GM23338 (cell line): ENCODE results near the gene CMIP. TPM values are rescaled to one million over a fixed set of nuclear protein-coding genes. Genes with fewer than 3 reads are reported as not detected.

Experiments used
- ATAC-seq: fragments of 200-7000 bp; cut with Tn5 transposase; 3 replicates; pipeline ENCODE4 v1.9.1; 2020
- DNase-seq: peaks from one replicate; pipeline ENCODE4 v3.0.0-alpha.2; 2015; ENCODE audit warnings: low spot score
- H2AFZ ChIP-seq: fragments of 200-600 bp; sonication (generic); 2 replicates; pipeline ENCODE4 v1.8.0; 2016; ENCODE audit warnings: antibody characterized with exemption, mild to moderate bottlenecking, moderate library complexity
- H3F3A ChIP-seq: fragments of 200-600 bp; sonication (generic); replicated peaks from 2 replicates; pipeline ENCODE4 v1.8.0; 2017; ENCODE audit warnings: antibody characterized with exemption, mixed run types, low read depth
- H3K27ac ChIP-seq: fragments of 200-600 bp; sonication (generic); 2 replicates; pipeline ENCODE4 v1.6.1; 2016; ENCODE audit warnings: low read depth
- H3K27me3 ChIP-seq: fragments of 200-600 bp; sonication (generic); 2 replicates; pipeline ENCODE4 v1.8.0; 2016; ENCODE audit warnings: mild to moderate bottlenecking, mixed run types, moderate library complexity; ENCODE audit not compliant: insufficient read depth
- H3K36me3 ChIP-seq: fragments of 200-600 bp; sonication (generic); 2 replicates; pipeline ENCODE4 v1.8.0; 2016; ENCODE audit warnings: mild to moderate bottlenecking; ENCODE audit not compliant: insufficient read depth
- H3K4me1 ChIP-seq: fragments of 200-600 bp; sonication (generic); 2 replicates; pipeline ENCODE4 v1.8.0; 2016; ENCODE audit warnings: mild to moderate bottlenecking, moderate library complexity; ENCODE audit not compliant: insufficient read depth
- H3K4me2 ChIP-seq: fragments of 200-600 bp; sonication (generic); 2 replicates; pipeline ENCODE4 v1.7.1; 2017; ENCODE audit warnings: mixed run types
- H3K4me3 ChIP-seq: fragments of 200-600 bp; sonication (generic); 2 replicates; pipeline ENCODE4 v1.6.1; 2016; ENCODE audit warnings: mixed run types
- H3K79me2 ChIP-seq: fragments of 200-600 bp; sonication (generic); replicated peaks from 2 replicates; pipeline ENCODE4 v1.8.0; 2017; ENCODE audit warnings: mild to moderate bottlenecking; ENCODE audit not compliant: insufficient read depth
- H3K9me2 ChIP-seq: fragments of 200-600 bp; sonication (generic); 2 replicates; pipeline ENCODE4 v1.8.0; 2017; ENCODE audit not compliant: insufficient read depth
- H4K20me1 ChIP-seq: fragments of 200-600 bp; sonication (generic); replicated peaks from 2 replicates; pipeline ENCODE4 v1.8.0; 2017; ENCODE audit warnings: mild to moderate bottlenecking; ENCODE audit not compliant: insufficient read depth
- H3K27ac Mint-ChIP-seq: 2 replicates; pipeline ENCODE4 v1.8.0; 2020; ENCODE audit warnings: inconsistent platforms, mild to moderate bottlenecking, moderate library complexity, mixed read lengths
- H3K27me3 Mint-ChIP-seq: 3 replicates; pipeline ENCODE4 v1.8.0; 2022; ENCODE audit warnings: low read depth, mild to moderate bottlenecking, moderate library complexity, mixed read lengths, inconsistent platforms; ENCODE audit not compliant: insufficient read depth, poor library complexity
- H3K36me3 Mint-ChIP-seq: 3 replicates; pipeline ENCODE4 v1.8.0; 2021; ENCODE audit warnings: low read depth, mild to moderate bottlenecking, inconsistent platforms, moderate library complexity, mixed read lengths
- H3K4me1 Mint-ChIP-seq: 3 replicates; pipeline ENCODE4 v1.8.0; 2020; ENCODE audit warnings: mild to moderate bottlenecking, inconsistent platforms, mixed read lengths
- H3K4me3 Mint-ChIP-seq: 3 replicates; pipeline ENCODE4 v1.8.0; 2021; ENCODE audit warnings: moderate library complexity, mild to moderate bottlenecking, inconsistent platforms, mixed read lengths
- H3K9me3 Mint-ChIP-seq: 3 replicates; pipeline ENCODE4 v1.8.0; 2020; ENCODE audit warnings: moderate library complexity, mild to moderate bottlenecking, inconsistent platforms, mixed read lengths
- CREB1 ChIP-seq: fragments of 250-450 bp; sonication (Bioruptor Pico); IDR thresholded peaks from 2 replicates; pipeline ENCODE4 v1.5.0; 2020; ENCODE audit warnings: low read depth, mild to moderate bottlenecking, moderate library complexity
- EZH2 ChIP-seq: fragments of 200-600 bp; sonication (generic); IDR thresholded peaks from one replicate; pipeline ENCODE4 v1.8.0; 2017; ENCODE audit warnings: antibody characterized with exemption, mild to moderate bottlenecking, low read depth; ENCODE audit not compliant: unreplicated experiment
- EZH2phosphoT487 ChIP-seq: fragments of 200-600 bp; sonication (generic); IDR thresholded peaks from one replicate; pipeline ENCODE4 v1.8.1; 2018; ENCODE audit warnings: antibody characterized with exemption; ENCODE audit not compliant: unreplicated experiment
- JUNB ChIP-seq: IDR thresholded peaks from one replicate; pipeline ENCODE4 v1.6.1; 2016; ENCODE audit warnings: antibody characterized with exemption; ENCODE audit not compliant: unreplicated experiment
- POLR2AphosphoS5 ChIP-seq: IDR thresholded peaks from 2 replicates; pipeline ENCODE4 v1.6.1; 2016; ENCODE audit warnings: antibody characterized with exemption, low read depth
- STAT1 ChIP-seq: IDR thresholded peaks from one replicate; pipeline ENCODE4 v1.6.1; 2016; ENCODE audit warnings: antibody characterized with exemption; ENCODE audit not compliant: unreplicated experiment
- ZNF114 ChIP-seq: fragments of 250-450 bp; sonication (Bioruptor Pico); IDR thresholded peaks from 2 replicates; pipeline ENCODE4 v1.5.0; 2020; ENCODE audit warnings: mild to moderate bottlenecking, moderate library complexity
- ZNF331 ChIP-seq: fragments of 250-450 bp; sonication (Bioruptor Pico); IDR thresholded peaks from 2 replicates; pipeline ENCODE4 v1.5.0; 2020; ENCODE audit warnings: low read depth, mild to moderate bottlenecking, moderate library complexity
- polyA plus RNA-seq: library from polyadenylated mRNA; unstranded; fragments of >200 nt; fragmentation: Nextera tagmentation; extraction: Ambion mirVana; gene quantifications from 2 replicates; pipeline ENCODE4 v1.2.1, GENCODE V29; 2016
- total RNA-seq: library from RNA; depleted of rRNA; stranded (reverse); fragments of >200 nt; shearing (Covaris generic); gene quantifications from 2 replicates; pipeline ENCODE4 v1.2.3, GENCODE V29; 2014
- TF ChIP-seq, protein P1 (sequence below): IDR thresholded peaks from one replicate; pipeline ENCODE4 v1.6.1; 2018; ENCODE audit warnings: antibody characterized with exemption; ENCODE audit not compliant: unreplicated experiment
- TF ChIP-seq, protein P2 (sequence below): fragments of 250-450 bp; sonication (Bioruptor Pico); IDR thresholded peaks from 2 replicates; pipeline ENCODE4 v1.5.0; 2020; ENCODE audit warnings: mild to moderate bottlenecking, moderate library complexity

Gene CMIP
- total and polyA plus RNA-seq, 2 experiments from 2014 or later, result 9.5 to 62.3 TPM

DNA sequence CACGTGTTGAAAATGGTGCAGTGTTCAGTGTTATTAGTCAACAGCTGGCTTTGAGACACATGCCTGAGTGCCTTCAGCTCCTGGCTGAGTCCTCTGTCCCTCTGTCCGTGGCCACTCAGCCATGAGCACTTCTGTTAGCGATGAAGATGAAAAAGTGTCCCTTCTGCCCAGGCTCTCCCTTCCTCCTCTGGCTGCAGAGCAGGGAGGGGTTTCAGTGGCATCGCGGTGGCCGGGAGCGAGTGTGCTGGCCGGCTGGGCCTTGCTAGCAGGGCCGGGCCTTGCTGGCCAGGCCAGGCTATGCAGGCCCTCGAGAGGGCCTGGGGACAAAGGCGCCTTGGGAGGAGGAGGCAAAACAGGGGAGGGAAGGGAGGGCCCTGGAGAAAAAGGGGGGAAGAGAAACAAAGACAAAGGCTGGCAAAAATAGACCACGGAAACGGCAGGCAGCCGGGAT lies 47.7 kb downstream of the CMIP start:
- ATAC-seq, result peak; percentile 9; the same call in 1 of the 3 replicates
- no peak for DNase-seq
- H3K36me3 ChIP-seq, result no peaks in the 10 kb centered on the region
- no peak overlapping the region for H3K4me3 ChIP-seq
- peaks cover 90% of the 10 kb centered on the region for H3K79me2 ChIP-seq
- Mint-ChIP-seq H3K4me3 (no peak overlapping the region), H3K36me3 (no peaks in the 10 kb centered on the region), H3K4me1 (peaks cover 51% of the 10 kb centered on the region), H3K9me3 (no peaks in the 10 kb centered on the region; the same call in 2 of the 3 replicates), H3K27ac (peak overlapping the region; percentile 78), H3K27me3 (peaks cover 11% of the 10 kb centered on the region)
- peaks cover 40% of the 10 kb centered on the region for H4K20me1 ChIP-seq
- 0 out of 2 replicates have a peak, but pooled peaks cover 6% of the 10 kb centered on the region for H3F3A ChIP-seq
- no peaks in the 10 kb centered on the region for H3K27me3 ChIP-seq
- H3K27ac ChIP-seq, result peak overlapping the region; percentile 76
- H2AFZ ChIP-seq, result no peak overlapping the region
- H3K4me2 ChIP-seq, result 0 out of 2 replicates have a peak overlapping the region, but pooled peaks have one; percentile 48
- TF ChIP-seq ZNF331 (no peak), EZH2 (no peak), ZNF114 (no peak), CREB1 (CRISPR knock-in tag) (no peak), JUNB (no peak), EZH2phosphoT487 (no peak), POLR2AphosphoS5 (no peak), STAT1 (no peak)
- TF ChIP-seq, protein P1, sequence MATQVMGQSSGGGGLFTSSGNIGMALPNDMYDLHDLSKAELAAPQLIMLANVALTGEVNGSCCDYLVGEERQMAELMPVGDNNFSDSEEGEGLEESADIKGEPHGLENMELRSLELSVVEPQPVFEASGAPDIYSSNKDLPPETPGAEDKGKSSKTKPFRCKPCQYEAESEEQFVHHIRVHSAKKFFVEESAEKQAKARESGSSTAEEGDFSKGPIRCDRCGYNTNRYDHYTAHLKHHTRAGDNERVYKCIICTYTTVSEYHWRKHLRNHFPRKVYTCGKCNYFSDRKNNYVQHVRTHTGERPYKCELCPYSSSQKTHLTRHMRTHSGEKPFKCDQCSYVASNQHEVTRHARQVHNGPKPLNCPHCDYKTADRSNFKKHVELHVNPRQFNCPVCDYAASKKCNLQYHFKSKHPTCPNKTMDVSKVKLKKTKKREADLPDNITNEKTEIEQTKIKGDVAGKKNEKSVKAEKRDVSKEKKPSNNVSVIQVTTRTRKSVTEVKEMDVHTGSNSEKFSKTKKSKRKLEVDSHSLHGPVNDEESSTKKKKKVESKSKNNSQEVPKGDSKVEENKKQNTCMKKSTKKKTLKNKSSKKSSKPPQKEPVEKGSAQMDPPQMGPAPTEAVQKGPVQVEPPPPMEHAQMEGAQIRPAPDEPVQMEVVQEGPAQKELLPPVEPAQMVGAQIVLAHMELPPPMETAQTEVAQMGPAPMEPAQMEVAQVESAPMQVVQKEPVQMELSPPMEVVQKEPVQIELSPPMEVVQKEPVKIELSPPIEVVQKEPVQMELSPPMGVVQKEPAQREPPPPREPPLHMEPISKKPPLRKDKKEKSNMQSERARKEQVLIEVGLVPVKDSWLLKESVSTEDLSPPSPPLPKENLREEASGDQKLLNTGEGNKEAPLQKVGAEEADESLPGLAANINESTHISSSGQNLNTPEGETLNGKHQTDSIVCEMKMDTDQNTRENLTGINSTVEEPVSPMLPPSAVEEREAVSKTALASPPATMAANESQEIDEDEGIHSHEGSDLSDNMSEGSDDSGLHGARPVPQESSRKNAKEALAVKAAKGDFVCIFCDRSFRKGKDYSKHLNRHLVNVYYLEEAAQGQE, result no peak
- TF ChIP-seq, protein P2, sequence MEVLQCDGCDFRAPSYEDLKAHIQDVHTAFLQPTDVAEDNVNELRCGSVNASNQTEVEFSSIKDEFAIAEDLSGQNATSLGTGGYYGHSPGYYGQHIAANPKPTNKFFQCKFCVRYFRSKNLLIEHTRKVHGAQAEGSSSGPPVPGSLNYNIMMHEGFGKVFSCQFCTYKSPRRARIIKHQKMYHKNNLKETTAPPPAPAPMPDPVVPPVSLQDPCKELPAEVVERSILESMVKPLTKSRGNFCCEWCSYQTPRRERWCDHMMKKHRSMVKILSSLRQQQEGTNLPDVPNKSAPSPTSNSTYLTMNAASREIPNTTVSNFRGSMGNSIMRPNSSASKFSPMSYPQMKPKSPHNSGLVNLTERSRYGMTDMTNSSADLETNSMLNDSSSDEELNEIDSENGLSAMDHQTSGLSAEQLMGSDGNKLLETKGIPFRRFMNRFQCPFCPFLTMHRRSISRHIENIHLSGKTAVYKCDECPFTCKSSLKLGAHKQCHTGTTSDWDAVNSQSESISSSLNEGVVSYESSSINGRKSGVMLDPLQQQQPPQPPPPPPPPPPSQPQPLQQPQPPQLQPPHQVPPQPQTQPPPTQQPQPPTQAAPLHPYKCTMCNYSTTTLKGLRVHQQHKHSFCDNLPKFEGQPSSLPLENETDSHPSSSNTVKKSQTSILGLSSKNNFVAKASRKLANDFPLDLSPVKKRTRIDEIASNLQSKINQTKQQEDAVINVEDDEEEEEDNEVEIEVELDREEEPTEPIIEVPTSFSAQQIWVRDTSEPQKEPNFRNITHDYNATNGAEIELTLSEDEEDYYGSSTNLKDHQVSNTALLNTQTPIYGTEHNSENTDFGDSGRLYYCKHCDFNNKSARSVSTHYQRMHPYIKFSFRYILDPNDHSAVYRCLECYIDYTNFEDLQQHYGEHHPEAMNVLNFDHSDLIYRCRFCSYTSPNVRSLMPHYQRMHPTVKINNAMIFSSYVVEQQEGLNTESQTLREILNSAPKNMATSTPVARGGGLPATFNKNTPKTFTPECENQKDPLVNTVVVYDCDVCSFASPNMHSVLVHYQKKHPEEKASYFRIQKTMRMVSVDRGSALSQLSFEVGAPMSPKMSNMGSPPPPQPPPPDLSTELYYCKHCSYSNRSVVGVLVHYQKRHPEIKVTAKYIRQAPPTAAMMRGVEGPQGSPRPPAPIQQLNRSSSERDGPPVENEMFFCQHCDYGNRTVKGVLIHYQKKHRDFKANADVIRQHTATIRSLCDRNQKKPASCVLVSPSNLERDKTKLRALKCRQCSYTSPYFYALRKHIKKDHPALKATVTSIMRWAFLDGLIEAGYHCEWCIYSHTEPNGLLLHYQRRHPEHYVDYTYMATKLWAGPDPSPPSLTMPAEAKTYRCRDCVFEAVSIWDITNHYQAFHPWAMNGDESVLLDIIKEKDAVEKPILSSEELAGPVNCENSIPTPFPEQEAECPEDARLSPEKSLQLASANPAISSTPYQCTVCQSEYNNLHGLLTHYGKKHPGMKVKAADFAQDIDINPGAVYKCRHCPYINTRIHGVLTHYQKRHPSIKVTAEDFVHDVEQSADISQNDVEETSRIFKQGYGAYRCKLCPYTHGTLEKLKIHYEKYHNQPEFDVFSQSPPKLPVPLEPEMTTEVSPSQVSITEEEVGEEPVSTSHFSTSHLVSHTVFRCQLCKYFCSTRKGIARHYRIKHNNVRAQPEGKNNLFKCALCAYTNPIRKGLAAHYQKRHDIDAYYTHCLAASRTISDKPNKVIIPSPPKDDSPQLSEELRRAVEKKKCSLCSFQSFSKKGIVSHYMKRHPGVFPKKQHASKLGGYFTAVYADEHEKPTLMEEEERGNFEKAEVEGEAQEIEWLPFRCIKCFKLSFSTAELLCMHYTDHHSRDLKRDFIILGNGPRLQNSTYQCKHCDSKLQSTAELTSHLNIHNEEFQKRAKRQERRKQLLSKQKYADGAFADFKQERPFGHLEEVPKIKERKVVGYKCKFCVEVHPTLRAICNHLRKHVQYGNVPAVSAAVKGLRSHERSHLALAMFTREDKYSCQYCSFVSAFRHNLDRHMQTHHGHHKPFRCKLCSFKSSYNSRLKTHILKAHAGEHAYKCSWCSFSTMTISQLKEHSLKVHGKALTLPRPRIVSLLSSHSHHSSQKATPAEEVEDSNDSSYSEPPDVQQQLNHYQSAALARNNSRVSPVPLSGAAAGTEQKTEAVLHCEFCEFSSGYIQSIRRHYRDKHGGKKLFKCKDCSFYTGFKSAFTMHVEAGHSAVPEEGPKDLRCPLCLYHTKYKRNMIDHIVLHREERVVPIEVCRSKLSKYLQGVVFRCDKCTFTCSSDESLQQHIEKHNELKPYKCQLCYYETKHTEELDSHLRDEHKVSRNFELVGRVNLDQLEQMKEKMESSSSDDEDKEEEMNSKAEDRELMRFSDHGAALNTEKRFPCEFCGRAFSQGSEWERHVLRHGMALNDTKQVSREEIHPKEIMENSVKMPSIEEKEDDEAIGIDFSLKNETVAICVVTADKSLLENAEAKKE (CRISPR knock-in tag), result no peak
- peaks cover 8% of the 10 kb centered on the region for H3K4me1 ChIP-seq
- H3K9me2 ChIP-seq, result no peaks in the 10 kb centered on the region
